ENCODE results near the gene ARMCX1.
"Not testable (repeated sequence)": the region's sequence is repeated elsewhere in the genome, so short reads cannot be mapped to it uniquely, and the experiment has no call there.

The ARMCX1 gene

GRCh38 chrX:101550362-101550750 is at the start of gene ARMCX1:
Gene ARMCX1, plus strand, starts transcription at chrX:101550547. Its CDS starts 2,384 bp downstream, at chrX:101552931.
- TF ChIP-seq CTCF (IDR thresholded peaks at IDR 0.05; ENCODE audit: extremely low read depth, insufficient read depth, missing control alignments): no peak
- in situ Hi-C loops (cut with MboI; ENCODE audit: low pct_unique_long_range_greater_than_20kb, low sequenced_read_pairs, unreplicated experiment): no loop called here
- no peak for DNase-seq (ENCODE audit: low spot score)

GRCh38 chrX:101502929-101503328 is 47.4 kb upstream of the ARMCX1 start:
- in situ Hi-C loops (cut with MboI; ENCODE audit: low pct_unique_long_range_greater_than_20kb, low sequenced_read_pairs, unreplicated experiment); DNase-seq (ENCODE audit: low spot score): not testable (repeated sequence)

- in situ Hi-C loops (cut with MboI; ENCODE audit: low pct_unique_long_range_greater_than_20kb, low sequenced_read_pairs, unreplicated experiment): no loop called here
- no peak for TF ChIP-seq CTCF (IDR thresholded peaks at IDR 0.05; ENCODE audit: extremely low read depth, insufficient read depth, missing control alignments)
- DNase-seq (ENCODE audit: low spot score): no peak
Measured at GRCh38 chrX:101507372-101507771, 43.0 kb upstream of the ARMCX1 start.

- no peak for TF ChIP-seq CTCF (IDR thresholded peaks at IDR 0.05; ENCODE audit: extremely low read depth, insufficient read depth, missing control alignments)
- in situ Hi-C loops (cut with MboI; ENCODE audit: low pct_unique_long_range_greater_than_20kb, low sequenced_read_pairs, unreplicated experiment): no loop called here
- DNase-seq (ENCODE audit: low spot score): no peak
Measured at GRCh38 chrX:101507986-101508385, 42.4 kb upstream of the ARMCX1 start.

- in situ Hi-C loops (cut with MboI; ENCODE audit: low pct_unique_long_range_greater_than_20kb, low sequenced_read_pairs, unreplicated experiment): no loop called here
- TF ChIP-seq CTCF (IDR thresholded peaks at IDR 0.05; ENCODE audit: extremely low read depth, insufficient read depth, missing control alignments): no peak
- DNase-seq (ENCODE audit: low spot score): no peak
Measured at GRCh38 chrX:101530944-101531343, 19.4 kb upstream of the ARMCX1 start.

GRCh38 chrX:101539116-101539515 is 11.2 kb upstream of the ARMCX1 start:
- TF ChIP-seq CTCF (IDR thresholded peaks at IDR 0.05; ENCODE audit: extremely low read depth, insufficient read depth, missing control alignments): no peak
- DNase-seq (ENCODE audit: low spot score): no peak
- in situ Hi-C loops (cut with MboI; ENCODE audit: low pct_unique_long_range_greater_than_20kb, low sequenced_read_pairs, unreplicated experiment): no loop called here

GRCh38 chrX:101550751-101551379 is 518 bp downstream of the ARMCX1 start:
- in situ Hi-C loops (cut with MboI; ENCODE audit: low pct_unique_long_range_greater_than_20kb, low sequenced_read_pairs, unreplicated experiment): no loop called here
- TF ChIP-seq CTCF (IDR thresholded peaks at IDR 0.05; ENCODE audit: extremely low read depth, insufficient read depth, missing control alignments): no peak
- DNase-seq (ENCODE audit: low spot score): no peak

All from GM13977 (cell line).